Fibroblast of villous mesenchyme (primary cell): ENCODE data around the gene SMPD2. TPM values are rescaled to one million over a fixed set of nuclear protein-coding genes. Genes with fewer than 3 reads are reported as not detected.
A peak's percentile ranks its signal among the peaks of the same experiment; 100 is the strongest.

ENCODE experiments used
- DNase-seq: peaks from one replicate; pipeline ENCODE4 v3.0.0-alpha.2; 2010; ENCODE audit warnings: low read depth
- H3K4me3 ChIP-seq: 2 replicates; pipeline ENCODE4 v1.5.1; 2011; ENCODE audit warnings: low read depth, mild to moderate bottlenecking, low read length
- total RNA-seq: library from RNA; depleted of rRNA; stranded (reverse); fragments of >200 nt; gene quantifications from 2 replicates; pipeline ENCODE4 v1.2.3, GENCODE V29; 2012
- TF ChIP-seq, protein P1 (sequence below): IDR thresholded peaks from 2 replicates; pipeline ENCODE4 v1.5.1; 2012; ENCODE audit warnings: low read depth, mild to moderate bottlenecking, low read length; ENCODE audit not compliant: insufficient read depth

The SMPD2 gene
- total RNA-seq, 1 donor: 7.3 TPM

- TF ChIP-seq, protein P1, sequence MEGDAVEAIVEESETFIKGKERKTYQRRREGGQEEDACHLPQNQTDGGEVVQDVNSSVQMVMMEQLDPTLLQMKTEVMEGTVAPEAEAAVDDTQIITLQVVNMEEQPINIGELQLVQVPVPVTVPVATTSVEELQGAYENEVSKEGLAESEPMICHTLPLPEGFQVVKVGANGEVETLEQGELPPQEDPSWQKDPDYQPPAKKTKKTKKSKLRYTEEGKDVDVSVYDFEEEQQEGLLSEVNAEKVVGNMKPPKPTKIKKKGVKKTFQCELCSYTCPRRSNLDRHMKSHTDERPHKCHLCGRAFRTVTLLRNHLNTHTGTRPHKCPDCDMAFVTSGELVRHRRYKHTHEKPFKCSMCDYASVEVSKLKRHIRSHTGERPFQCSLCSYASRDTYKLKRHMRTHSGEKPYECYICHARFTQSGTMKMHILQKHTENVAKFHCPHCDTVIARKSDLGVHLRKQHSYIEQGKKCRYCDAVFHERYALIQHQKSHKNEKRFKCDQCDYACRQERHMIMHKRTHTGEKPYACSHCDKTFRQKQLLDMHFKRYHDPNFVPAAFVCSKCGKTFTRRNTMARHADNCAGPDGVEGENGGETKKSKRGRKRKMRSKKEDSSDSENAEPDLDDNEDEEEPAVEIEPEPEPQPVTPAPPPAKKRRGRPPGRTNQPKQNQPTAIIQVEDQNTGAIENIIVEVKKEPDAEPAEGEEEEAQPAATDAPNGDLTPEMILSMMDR: no peak
- no peak overlapping the region for H3K4me3 ChIP-seq
- no peak for DNase-seq
Observed at GRCh38 chr6:109477725-109478124, 37.2 kb downstream of the SMPD2 start.

GRCh38 chr6:109478222-109478805 lies 37.8 kb downstream of the SMPD2 start:
- H3K4me3 ChIP-seq: no peak overlapping the region
- no peak for DNase-seq
- TF ChIP-seq, protein P1: no peak

- H3K4me3 ChIP-seq: peak overlapping the region; percentile 2
- TF ChIP-seq, protein P1: no peak
- DNase-seq: no peak
Observed at GRCh38 chr6:109478841-109479624, 38.5 kb downstream of the SMPD2 start.

- DNase-seq: no peak
- no peak overlapping the region for H3K4me3 ChIP-seq
- TF ChIP-seq, protein P1: no peak
Observed at GRCh38 chr6:109480993-109481480, 40.5 kb downstream of the SMPD2 start.

- peak; percentile 92 for DNase-seq
- TF ChIP-seq, protein P1: no peak
- peak within 1 kb of the TSS; percentile 83 for H3K4me3 ChIP-seq
Observed at GRCh38 chr6:109482905-109483734, 42.6 kb downstream of the SMPD2 start, which contains the start of gene ZBTB24. ZBTB24 (minus strand) TSS chr6:109483219; CDS start chr6:109482026, 1,193 bp downstream.

DNA sequence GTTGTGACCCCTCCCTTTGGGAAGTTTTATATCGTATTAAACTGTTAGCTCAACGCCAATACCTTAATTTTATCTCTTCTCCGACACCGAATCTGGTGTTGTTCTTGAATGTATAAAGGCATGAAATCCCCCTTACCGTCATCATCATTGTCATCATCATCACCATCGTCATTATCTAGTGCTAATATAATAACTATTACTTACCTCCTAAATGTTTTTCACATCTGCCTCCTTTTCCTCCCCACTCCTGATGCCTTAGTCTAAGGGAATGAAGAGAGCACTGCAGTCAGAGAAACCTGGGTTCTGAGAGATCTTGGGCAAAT lies 43.2 kb downstream of the SMPD2 start:
- H3K4me3 ChIP-seq: peak overlapping the region; percentile 64
- TF ChIP-seq, protein P1: no peak
- peak; percentile 45 for DNase-seq
